Loucy (cell line): ENCODE measurements around the gene MCAM.

Experiments
- H2AFZ ChIP-seq: fragments of 200-600 bp; sonication (generic); 2 replicates; pipeline ENCODE4 v1.6.0; 2016; ENCODE audit warnings: antibody characterized with exemption, mild to moderate bottlenecking, low read length, moderate library complexity
- H3F3A ChIP-seq: fragments of 200-600 bp; 2 replicates; pipeline ENCODE4 v1.6.0; 2016; ENCODE audit warnings: antibody characterized with exemption, low read depth, mild to moderate bottlenecking
- H3K27me3 ChIP-seq: fragments of 200-600 bp; sonication (generic); 2 replicates; pipeline ENCODE4 v1.6.1; 2014; ENCODE audit warnings: low read length, mild to moderate bottlenecking; ENCODE audit not compliant: insufficient read depth, poor library complexity, severe bottlenecking
- H3K36me3 ChIP-seq: fragments of 200-600 bp; sonication (generic); 2 replicates; pipeline ENCODE4 v1.6.1; 2016; ENCODE audit warnings: low read length; ENCODE audit not compliant: insufficient read depth
- H3K4me1 ChIP-seq: fragments of 200-600 bp; sonication (generic); 2 replicates; pipeline ENCODE4 v1.5.1; 2014; ENCODE audit warnings: low read length, mild to moderate bottlenecking; ENCODE audit not compliant: insufficient read depth, poor library complexity, severe bottlenecking
- H3K4me2 ChIP-seq: fragments of 200-600 bp; sonication (generic); 2 replicates; pipeline ENCODE4 v1.6.0; 2014; ENCODE audit warnings: antibody characterized with exemption, low read length, low read depth, mild to moderate bottlenecking; ENCODE audit not compliant: poor library complexity, severe bottlenecking
- H3K4me3 ChIP-seq: fragments of 200-600 bp; sonication (generic); 2 replicates; pipeline ENCODE4 v1.5.1; 2014; ENCODE audit warnings: low read length, mild to moderate bottlenecking, mixed read lengths; ENCODE audit not compliant: poor library complexity, severe bottlenecking
- H3K79me2 ChIP-seq: fragments of 200-600 bp; sonication (generic); 2 replicates; pipeline ENCODE4 v1.6.1; 2014; ENCODE audit warnings: low read length; ENCODE audit not compliant: insufficient read depth
- H3K9ac ChIP-seq: fragments of 200-600 bp; sonication (generic); 2 replicates; pipeline ENCODE4 v1.6.0; 2014; ENCODE audit warnings: mild to moderate bottlenecking, low read depth, low read length, moderate library complexity; ENCODE audit not compliant: poor library complexity, severe bottlenecking
- H3K9me2 ChIP-seq: fragments of 200-600 bp; sonication (generic); replicated peaks from 2 replicates; pipeline ENCODE4 v1.6.1; 2016; ENCODE audit warnings: low read depth, low read length, mixed read lengths
- H3K9me3 ChIP-seq: fragments of 200-600 bp; sonication (generic); 2 replicates; pipeline ENCODE4 v1.6.1; 2014; ENCODE audit warnings: mild to moderate bottlenecking, antibody characterized with exemption, low read length, low read depth; ENCODE audit not compliant: insufficient read depth
- H4K20me1 ChIP-seq: fragments of 200-600 bp; sonication (generic); 2 replicates; pipeline ENCODE4 v1.6.0; 2014; ENCODE audit warnings: antibody characterized with exemption, low read length, mild to moderate bottlenecking; ENCODE audit not compliant: insufficient read depth, poor library complexity, severe bottlenecking
- EZH2phosphoT487 ChIP-seq: fragments of 200-600 bp; IDR thresholded peaks from 2 replicates; pipeline ENCODE4 v1.6.1; 2018; ENCODE audit warnings: antibody characterized with exemption, mild to moderate bottlenecking, moderate library complexity, borderline replicate concordance
- TF ChIP-seq, protein P1 (sequence below): fragments of 200-600 bp; sonication (generic); conservative IDR thresholded peaks from 2 replicates; pipeline ENCODE4 v1.5.1; 2014; ENCODE audit warnings: mild to moderate bottlenecking, antibody characterized with exemption, low read length

The MCAM gene

DNA sequence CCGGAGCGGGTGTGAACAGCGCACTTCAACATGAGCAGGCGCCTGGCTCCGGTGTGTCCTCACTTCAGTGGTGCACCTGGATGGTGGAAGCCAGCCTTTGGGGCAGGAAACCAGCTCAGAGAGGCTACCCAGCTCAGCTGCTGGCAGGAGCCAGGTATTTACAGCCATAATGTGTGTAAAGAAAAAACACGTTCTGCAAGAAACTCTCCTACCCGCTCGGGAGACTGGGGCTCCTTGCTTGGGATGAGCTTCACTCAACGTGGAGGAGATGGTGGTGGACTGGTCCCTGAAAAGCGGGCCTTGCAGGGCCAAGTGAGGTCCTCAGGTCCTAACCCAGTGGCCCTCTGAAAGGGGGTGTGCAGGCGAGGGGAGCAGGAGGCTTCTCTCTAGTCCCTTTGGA, 7.5 kb downstream of the MCAM start:
- no peak overlapping the region for H3K9ac ChIP-seq
- TF ChIP-seq EZH2phosphoT487: no peak
- no peak overlapping the region for H3K4me3 ChIP-seq
- no peaks in the 10 kb centered on the region for H3K9me3 ChIP-seq
- no peaks in the 10 kb centered on the region for H3K9me2 ChIP-seq
- H3K4me2 ChIP-seq: no peak overlapping the region
- H3K36me3 ChIP-seq: peaks cover under 1% of the 10 kb centered on the region; the same call in 1 of the 2 replicates
- H3K27me3 ChIP-seq: no peaks in the 10 kb centered on the region
- no peaks in the 10 kb centered on the region for H3K79me2 ChIP-seq
- peaks cover 6% of the 10 kb centered on the region for H3K4me1 ChIP-seq
- no peaks in the 10 kb centered on the region for H4K20me1 ChIP-seq
- H2AFZ ChIP-seq: no peak overlapping the region
- no peaks in the 10 kb centered on the region for H3F3A ChIP-seq

DNA sequence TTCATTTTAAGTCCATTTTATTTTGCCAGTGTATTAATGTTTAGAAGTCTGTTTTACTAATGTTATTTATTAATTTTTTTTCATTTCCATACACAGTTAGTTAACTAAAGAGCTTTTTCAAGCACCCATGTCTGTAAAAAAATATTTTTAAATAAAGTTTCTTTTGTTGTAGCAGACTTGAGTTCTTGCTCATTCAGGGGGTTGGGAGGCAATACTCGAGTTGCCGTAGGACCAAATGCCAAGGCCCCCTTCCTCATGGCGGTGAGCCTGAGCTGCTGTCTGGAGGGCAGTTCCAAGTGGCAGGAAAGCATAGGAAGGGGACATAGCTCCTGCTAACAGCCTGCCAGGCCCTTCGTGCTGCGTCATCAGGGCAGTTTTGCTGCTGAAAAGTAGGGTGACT, 9.0 kb downstream of the MCAM start:
- TF ChIP-seq EZH2phosphoT487: no peak
- TF ChIP-seq, protein P1, sequence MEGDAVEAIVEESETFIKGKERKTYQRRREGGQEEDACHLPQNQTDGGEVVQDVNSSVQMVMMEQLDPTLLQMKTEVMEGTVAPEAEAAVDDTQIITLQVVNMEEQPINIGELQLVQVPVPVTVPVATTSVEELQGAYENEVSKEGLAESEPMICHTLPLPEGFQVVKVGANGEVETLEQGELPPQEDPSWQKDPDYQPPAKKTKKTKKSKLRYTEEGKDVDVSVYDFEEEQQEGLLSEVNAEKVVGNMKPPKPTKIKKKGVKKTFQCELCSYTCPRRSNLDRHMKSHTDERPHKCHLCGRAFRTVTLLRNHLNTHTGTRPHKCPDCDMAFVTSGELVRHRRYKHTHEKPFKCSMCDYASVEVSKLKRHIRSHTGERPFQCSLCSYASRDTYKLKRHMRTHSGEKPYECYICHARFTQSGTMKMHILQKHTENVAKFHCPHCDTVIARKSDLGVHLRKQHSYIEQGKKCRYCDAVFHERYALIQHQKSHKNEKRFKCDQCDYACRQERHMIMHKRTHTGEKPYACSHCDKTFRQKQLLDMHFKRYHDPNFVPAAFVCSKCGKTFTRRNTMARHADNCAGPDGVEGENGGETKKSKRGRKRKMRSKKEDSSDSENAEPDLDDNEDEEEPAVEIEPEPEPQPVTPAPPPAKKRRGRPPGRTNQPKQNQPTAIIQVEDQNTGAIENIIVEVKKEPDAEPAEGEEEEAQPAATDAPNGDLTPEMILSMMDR: no peak
- H3K4me2 ChIP-seq: no peak overlapping the region
- H3K4me3 ChIP-seq: no peak overlapping the region
- no peak overlapping the region for H2AFZ ChIP-seq
- H3K4me1 ChIP-seq: peaks cover 6% of the 10 kb centered on the region
- no peaks in the 10 kb centered on the region for H3K79me2 ChIP-seq
- no peaks in the 10 kb centered on the region for H3F3A ChIP-seq
- H3K9ac ChIP-seq: no peak overlapping the region
- H4K20me1 ChIP-seq: no peaks in the 10 kb centered on the region
- H3K27me3 ChIP-seq: no peaks in the 10 kb centered on the region
- no peaks in the 10 kb centered on the region for H3K9me2 ChIP-seq
- no peaks in the 10 kb centered on the region for H3K9me3 ChIP-seq
- H3K36me3 ChIP-seq: peaks cover 15% of the 10 kb centered on the region; the same call in 1 of the 2 replicates

DNA sequence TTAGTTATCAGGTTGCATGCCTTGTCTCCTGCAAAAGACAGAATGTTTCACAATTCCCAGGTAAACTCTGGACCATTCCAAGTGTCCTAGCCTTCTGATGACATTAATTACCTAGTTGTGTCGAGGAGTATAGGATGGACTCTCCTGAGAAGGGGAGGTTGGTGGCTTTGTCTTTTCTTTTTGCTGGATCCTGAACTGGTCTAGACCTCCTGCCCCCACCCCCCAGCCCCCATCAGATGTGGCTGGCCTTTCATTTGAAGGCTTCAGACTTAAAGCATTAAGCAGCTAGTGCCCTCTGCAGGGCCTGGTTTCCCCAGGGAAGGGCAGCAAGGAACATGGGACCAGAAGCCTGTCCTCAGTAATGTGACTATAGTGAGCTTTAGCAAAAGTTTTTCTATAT, 9.7 kb downstream of the MCAM start:
- no peak overlapping the region for H3K4me2 ChIP-seq
- no peaks in the 10 kb centered on the region for H4K20me1 ChIP-seq
- TF ChIP-seq, protein P1: peak; percentile 33; the same call in 1 of the 2 replicates
- no peak for TF ChIP-seq EZH2phosphoT487
- no peaks in the 10 kb centered on the region for H3K9me3 ChIP-seq
- peaks cover 6% of the 10 kb centered on the region for H3K4me1 ChIP-seq
- H3K36me3 ChIP-seq: peaks cover 22% of the 10 kb centered on the region; the same call in 1 of the 2 replicates
- no peaks in the 10 kb centered on the region for H3K27me3 ChIP-seq
- H3F3A ChIP-seq: no peaks in the 10 kb centered on the region
- no peak overlapping the region for H3K9ac ChIP-seq
- no peak overlapping the region for H2AFZ ChIP-seq
- H3K4me3 ChIP-seq: no peak overlapping the region
- H3K79me2 ChIP-seq: no peaks in the 10 kb centered on the region
- no peaks in the 10 kb centered on the region for H3K9me2 ChIP-seq

DNA sequence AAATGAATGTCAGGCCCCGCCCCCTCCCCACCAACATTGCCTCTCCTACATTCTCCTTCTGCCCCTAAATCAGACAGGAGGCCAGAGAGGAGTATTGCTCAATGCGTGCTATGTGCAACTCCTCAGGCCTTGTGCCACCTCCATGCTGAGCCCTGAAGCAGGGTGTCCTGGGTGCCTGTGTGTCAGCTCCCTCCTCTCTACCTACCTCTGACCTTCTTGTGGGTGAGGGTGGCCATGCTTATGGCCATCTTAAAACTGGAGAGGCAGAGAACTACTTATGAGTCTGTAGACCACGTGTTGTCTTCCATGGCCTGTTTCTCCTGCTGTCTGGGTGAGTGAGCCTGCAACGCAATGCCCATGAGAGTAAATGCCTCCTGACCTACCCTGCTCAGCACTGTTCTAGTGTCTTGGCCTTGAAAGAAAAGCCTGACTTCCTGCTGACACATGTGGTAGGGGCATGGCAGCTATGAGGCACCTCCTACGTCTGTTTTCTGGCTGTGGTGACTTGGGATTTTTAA, 10.5 kb downstream of the MCAM start:
- Histone ChIP-seq H3K4me1 (peaks cover 6% of the 10 kb centered on the region), H3K79me2 (no peaks in the 10 kb centered on the region), H4K20me1 (no peaks in the 10 kb centered on the region), H3K9me2 (no peaks in the 10 kb centered on the region), H3K4me3 (no peak overlapping the region), H3F3A (no peaks in the 10 kb centered on the region), H3K9me3 (no peaks in the 10 kb centered on the region), H3K27me3 (no peaks in the 10 kb centered on the region), H3K9ac (no peak overlapping the region), H3K4me2 (no peak overlapping the region), H3K36me3 (peaks cover 30% of the 10 kb centered on the region), H2AFZ (no peak overlapping the region)
- TF ChIP-seq, protein P1: no peak
- no peak for TF ChIP-seq EZH2phosphoT487
